ENCODE data around the gene TSPY8.
"Not testable (repeated sequence)": the region's sequence is repeated elsewhere in the genome, so short reads cannot be mapped to it uniquely, and the experiment has no call there.

TSPY8 gene, protein sequence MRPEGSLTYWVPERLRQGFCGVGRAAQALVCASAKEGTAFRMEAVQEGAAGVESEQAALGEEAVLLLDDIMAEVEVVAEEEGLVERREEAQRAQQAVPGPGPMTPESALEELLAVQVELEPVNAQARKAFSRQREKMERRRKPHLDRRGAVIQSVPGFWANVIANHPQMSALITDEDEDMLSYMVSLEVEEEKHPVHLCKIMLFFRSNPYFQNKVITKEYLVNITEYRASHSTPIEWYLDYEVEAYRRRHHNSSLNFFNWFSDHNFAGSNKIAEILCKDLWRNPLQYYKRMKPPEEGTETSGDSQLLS

DNA sequence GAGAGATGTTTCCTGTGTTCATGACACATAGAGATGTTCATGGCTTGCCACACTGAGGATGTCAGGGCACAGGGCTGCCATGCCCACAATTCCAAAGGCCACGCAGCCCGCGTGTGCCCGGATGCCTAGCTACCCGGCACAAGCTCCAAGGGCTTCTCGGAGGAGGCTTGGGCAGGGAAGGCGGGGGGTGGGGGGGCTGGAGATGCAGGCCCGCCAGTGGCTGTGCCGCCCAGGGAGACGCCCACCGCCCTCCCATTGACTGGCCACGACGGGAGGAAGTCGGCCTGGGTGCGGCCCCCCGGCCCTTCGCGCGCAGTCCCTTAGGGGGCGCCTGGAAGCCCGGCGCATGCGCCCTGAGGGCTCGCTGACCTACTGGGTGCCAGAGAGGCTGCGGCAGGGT lies at the start of gene TSPY8:
Gene TSPY8 (plus strand): TSS at position 301 of the 400 bp plus-strand sequence. CDS start 46 bp downstream, at position 347.
- in situ Hi-C loops (cut with MboI; ENCODE audit: low sequenced_read_pairs): not testable (repeated sequence)

DNA sequence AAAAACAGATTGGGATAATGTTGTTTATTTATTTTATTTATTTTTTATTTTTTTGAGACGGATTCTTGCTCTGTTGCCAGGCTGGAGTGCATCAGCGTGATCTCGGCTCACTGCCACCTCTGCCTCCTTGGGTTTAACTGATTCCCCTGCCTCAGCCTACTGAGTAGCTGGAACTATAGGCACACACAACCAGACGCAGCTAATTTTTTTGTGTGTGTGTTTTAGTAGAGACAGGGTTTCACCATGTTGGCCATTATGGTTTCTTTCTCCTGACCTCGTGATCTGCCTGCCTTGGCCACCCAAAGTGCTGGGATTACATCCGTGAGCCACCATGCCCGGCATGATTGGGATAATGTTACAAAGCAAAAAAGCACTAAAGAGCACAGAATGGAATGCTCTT lies 36.6 kb upstream of the TSPY8 start:
- in situ Hi-C loops (cut with MboI; ENCODE audit: low sequenced_read_pairs): no loop called here

DNA sequence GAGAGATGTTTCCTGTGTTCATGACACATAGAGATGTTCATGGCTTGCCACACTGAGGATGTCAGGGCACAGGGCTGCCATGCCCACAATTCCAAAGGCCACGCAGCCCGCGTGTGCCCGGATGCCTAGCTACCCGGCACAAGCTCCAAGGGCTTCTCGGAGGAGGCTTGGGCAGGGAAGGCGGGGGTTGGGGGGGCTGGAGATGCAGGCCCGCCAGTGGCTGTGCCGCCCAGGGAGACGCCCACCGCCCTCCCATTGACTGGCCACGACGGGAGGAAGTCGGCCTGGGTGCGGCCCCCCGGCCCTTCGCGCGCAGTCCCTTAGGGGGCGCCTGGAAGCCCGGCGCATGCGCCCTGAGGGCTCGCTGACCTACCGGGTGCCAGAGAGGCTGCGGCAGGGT lies 20.4 kb upstream of the TSPY8 start, which contains the start of gene TSPY4:
Gene TSPY4 (plus strand): TSS at position 301 of the 400 bp plus-strand sequence. CDS start 46 bp downstream, at position 347.
- in situ Hi-C loops (cut with MboI; ENCODE audit: low sequenced_read_pairs): not testable (repeated sequence)

DNA sequence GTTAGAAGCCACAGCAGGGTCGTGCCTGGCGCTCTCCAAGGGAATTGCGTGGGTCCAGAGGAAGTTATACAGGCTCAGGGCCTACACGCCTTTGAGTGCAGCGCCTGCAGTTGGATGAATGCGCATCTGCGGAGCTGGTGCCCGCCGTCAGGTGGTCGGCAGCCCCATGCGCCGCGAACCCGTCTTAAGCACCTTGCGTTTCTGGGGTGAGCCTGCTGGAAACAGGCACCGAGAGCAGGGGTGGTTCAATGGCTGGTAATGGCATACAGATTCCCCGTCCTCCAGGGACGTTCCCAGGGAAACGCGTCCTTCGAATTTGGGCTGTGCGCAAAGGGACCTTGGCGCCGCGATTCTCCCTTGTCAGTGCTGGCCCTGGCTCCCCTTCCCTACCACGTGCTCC lies 38.9 kb downstream of the TSPY8 start:
- in situ Hi-C loops (cut with MboI; ENCODE audit: low sequenced_read_pairs): not testable (repeated sequence)

DNA sequence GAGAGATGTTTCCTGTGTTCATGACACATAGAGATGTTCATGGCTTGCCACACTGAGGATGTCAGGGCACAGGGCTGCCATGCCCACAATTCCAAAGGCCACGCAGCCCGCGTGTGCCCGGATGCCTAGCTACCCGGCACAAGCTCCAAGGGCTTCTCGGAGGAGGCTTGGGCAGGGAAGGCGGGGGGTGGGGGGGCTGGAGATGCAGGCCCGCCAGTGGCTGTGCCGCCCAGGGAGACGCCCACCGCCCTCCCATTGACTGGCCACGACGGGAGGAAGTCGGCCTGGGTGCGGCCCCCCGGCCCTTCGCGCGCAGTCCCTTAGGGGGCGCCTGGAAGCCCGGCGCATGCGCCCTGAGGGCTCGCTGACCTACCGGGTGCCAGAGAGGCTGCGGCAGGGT lies 40.5 kb downstream of the TSPY8 start, which contains the start of gene TSPY3:
Gene TSPY3 (plus strand): TSS at position 301 of the 400 bp plus-strand sequence. CDS start 46 bp downstream, at position 347.
- in situ Hi-C loops (cut with MboI; ENCODE audit: low sequenced_read_pairs): not testable (repeated sequence)
